NCI-H345 treated with DMSO at 0.1 percent for 48 hours (cell line): Measurements from ENCODE around the gene IMPDH1.

ENCODE experiments used
- DNase-seq: peaks from one replicate; lab custom pipeline; 2025; ENCODE audit not compliant: unreplicated experiment; lab: John Stamatoyannopoulos, UW

IMPDH1 gene

GRCh38 chr7:128435327-128435686, 25.5 kb upstream of the IMPDH1 start:
- no peak for DNase-seq

- DNase-seq = no peak
Measured at GRCh38 chr7:128434413-128435326, 24.9 kb upstream of the IMPDH1 start.

- no peak for DNase-seq
Measured at GRCh38 chr7:128431754-128432153, 22.0 kb upstream of the IMPDH1 start.

GRCh38 chr7:128431221-128431620, 21.4 kb upstream of the IMPDH1 start:
- no peak for DNase-seq

- no peak for DNase-seq
Measured at GRCh38 chr7:128430207-128430606, 20.4 kb upstream of the IMPDH1 start.

- peak; percentile 41 for DNase-seq
Measured at GRCh38 chr7:128427289-128427891, 17.6 kb upstream of the IMPDH1 start.

GRCh38 chr7:128425850-128426249, 16.1 kb upstream of the IMPDH1 start:
- peak; percentile 24 for DNase-seq

- DNase-seq = no peak
Measured at GRCh38 chr7:128424686-128425275, 15.0 kb upstream of the IMPDH1 start.

GRCh38 chr7:128422842-128423241, 13.1 kb upstream of the IMPDH1 start:
- DNase-seq = no peak

- no peak for DNase-seq
Measured at GRCh38 chr7:128422037-128422436, 12.3 kb upstream of the IMPDH1 start.

- no peak for DNase-seq
Measured at GRCh38 chr7:128421384-128421783, 11.6 kb upstream of the IMPDH1 start.

GRCh38 chr7:128420773-128421172, 11.0 kb upstream of the IMPDH1 start:
- no peak for DNase-seq

GRCh38 chr7:128419257-128419656, 9.5 kb upstream of the IMPDH1 start:
- no peak for DNase-seq

GRCh38 chr7:128417071-128417470, 7.3 kb upstream of the IMPDH1 start:
- no peak for DNase-seq

GRCh38 chr7:128415217-128415785, 5.5 kb upstream of the IMPDH1 start:
- no peak for DNase-seq

- DNase-seq = no peak
Measured at GRCh38 chr7:128410451-128410753, 620 bp upstream of the IMPDH1 start.

- no peak for DNase-seq
Measured at GRCh38 chr7:128408709-128409595, 830 bp downstream of the IMPDH1 start.

- DNase-seq = no peak
Measured at GRCh38 chr7:128407751-128408708, 1.8 kb downstream of the IMPDH1 start.

GRCh38 chr7:128407233-128407589, 2.6 kb downstream of the IMPDH1 start:
- no peak for DNase-seq
